Suprapubic skin (tissue), 4 donors: ENCODE measurements around the gene MYH6. TPM values are rescaled to one million over a fixed set of nuclear protein-coding genes. Genes with fewer than 3 reads are reported as not detected.

ENCODE experiments used
- DNase-seq, 2 donors: peaks; one replicate each; pipeline ENCODE4 v3.0.0-alpha.2; 2019; ENCODE audit warnings: low spot score in 2 of 2
- H3K27ac ChIP-seq: fragments of 200-600 bp; sonication (generic); one replicate; pipeline ENCODE4 v1.5.1; 2019
- H3K27me3 ChIP-seq: fragments of 200-600 bp; sonication (generic); one replicate; pipeline ENCODE4 v1.5.1; 2019
- H3K36me3 ChIP-seq: fragments of 200-600 bp; sonication (generic); one replicate; pipeline ENCODE4 v1.5.1; 2019
- H3K4me1 ChIP-seq: fragments of 200-600 bp; sonication (generic); one replicate; pipeline ENCODE4 v1.5.1; 2019
- H3K4me3 ChIP-seq: fragments of 200-600 bp; sonication (generic); one replicate; pipeline ENCODE4 v1.5.1; 2019; ENCODE audit warnings: mild to moderate bottlenecking
- H3K9me3 ChIP-seq: fragments of 200-600 bp; sonication (generic); one replicate; pipeline ENCODE4 v1.5.1; 2019
- CTCF ChIP-seq, 2 donors: fragments of 200-600 bp in 1 of 2; fragments of 450-650 bp in 1 of 2; sonication (generic) in 1 of 2; IDR thresholded peaks; one replicate each; pipeline ENCODE4 v1.5.1; 2016 to 2019; ENCODE audit warnings: antibody characterized with exemption in 2 of 2, mild to moderate bottlenecking in 1 of 2, moderate library complexity in 1 of 2
- EP300 ChIP-seq: sonication (generic); formaldehyde crosslinking; IDR thresholded peaks from one replicate; pipeline ENCODE4 v1.6.1; 2017; ENCODE audit warnings: antibody characterized with exemption
- POLR2A ChIP-seq, 2 donors: fragments of 450-650 bp; IDR thresholded peaks; one replicate each; pipeline ENCODE4 v1.6.1; 2017; ENCODE audit warnings: antibody characterized with exemption in 2 of 2, mild to moderate bottlenecking in 2 of 2, moderate library complexity in 2 of 2
- POLR2AphosphoS5 ChIP-seq, 3 donors: sonication (generic); formaldehyde crosslinking; IDR thresholded peaks; one replicate each; pipeline ENCODE4 v1.6.1; 2017; ENCODE audit warnings: antibody characterized with exemption in 3 of 3
- whole genome bisulfite sequencing: methylation state at CpG from one replicate; pipeline ENCODE4 v1.1.5; 2018; 5-methylcytosine and 5-hydroxymethylcytosine counted together
- total RNA-seq, 4 donors: library from RNA; depleted of rRNA; stranded (reverse); fragments of >200 nt; gene quantifications; one replicate each; pipeline ENCODE4 v1.1.0, GENCODE V29; 2016

MYH6 gene
- total RNA-seq, 4 donors from 2014 or later = not detected

- WGBS = 94% methylated on average over 39 of the region's 39 CpGs
- DNase-seq = no peak
- Histone ChIP-seq H3K36me3 (no peaks in the 10 kb centered on the region), H3K4me1 (no peaks in the 10 kb centered on the region), H3K27me3 (peaks cover 9% of the 10 kb centered on the region), H3K27ac (no peak overlapping the region), H3K9me3 (no peaks in the 10 kb centered on the region), H3K4me3 (no peak overlapping the region)
- TF ChIP-seq CTCF (IDR thresholded peaks at IDR 0.05) (no peak), POLR2A (IDR thresholded peaks at IDR 0.05) (no peak)
Observed at GRCh38 chr14:23414906-23415820, 7.1 kb upstream of the MYH6 start.

GRCh38 chr14:23414254-23414653 is 6.2 kb upstream of the MYH6 start:
- no peak for TF ChIP-seq POLR2A (IDR thresholded peaks at IDR 0.05)
- TF ChIP-seq POLR2AphosphoS5 (IDR thresholded peaks at IDR 0.05) = no peak
- TF ChIP-seq EP300 = no peak
- TF ChIP-seq CTCF (IDR thresholded peaks at IDR 0.05) = no peak
- 71% methylated on average over 3 of the region's 3 CpGs for WGBS
- peaks cover 10% of the 10 kb centered on the region for H3K27me3 ChIP-seq

GRCh38 chr14:23413681-23414080 is 5.6 kb upstream of the MYH6 start:
- Histone ChIP-seq H3K36me3 (no peaks in the 10 kb centered on the region), H3K27ac (no peak overlapping the region), H3K4me1 (no peaks in the 10 kb centered on the region), H3K27me3 (peaks cover 12% of the 10 kb centered on the region), H3K9me3 (no peaks in the 10 kb centered on the region), H3K4me3 (no peak overlapping the region)
- DNase-seq = no peak
- 91% methylated on average over 12 of the region's 16 CpGs for WGBS
- TF ChIP-seq POLR2A (IDR thresholded peaks at IDR 0.05) (no peak), CTCF (IDR thresholded peaks at IDR 0.05) (no peak), EP300 (no peak), POLR2AphosphoS5 (IDR thresholded peaks at IDR 0.05) (no peak)

More at GRCh38 chr14:23414254-23414653, 6.2 kb upstream of the MYH6 start:
- no peak for DNase-seq
- no peaks in the 10 kb centered on the region for H3K9me3 ChIP-seq
- H3K27ac ChIP-seq = no peak overlapping the region
- no peak overlapping the region for H3K4me3 ChIP-seq
- no peaks in the 10 kb centered on the region for H3K36me3 ChIP-seq
- no peaks in the 10 kb centered on the region for H3K4me1 ChIP-seq

- 87% methylated on average over 14 of the region's 14 CpGs for WGBS
- Histone ChIP-seq H3K9me3 (no peaks in the 10 kb centered on the region), H3K27me3 (peaks cover 24% of the 10 kb centered on the region), H3K27ac (no peak overlapping the region), H3K36me3 (no peaks in the 10 kb centered on the region), H3K4me3 (no peak overlapping the region), H3K4me1 (no peaks in the 10 kb centered on the region)
- no peak for DNase-seq
- TF ChIP-seq CTCF (IDR thresholded peaks at IDR 0.05) = no peak
- no peak for TF ChIP-seq POLR2AphosphoS5 (IDR thresholded peaks at IDR 0.05)
- TF ChIP-seq POLR2A (IDR thresholded peaks at IDR 0.05) = no peak
- no peak for TF ChIP-seq EP300
Observed at GRCh38 chr14:23411563-23412525, 3.8 kb upstream of the MYH6 start.
